Pancreas (tissue), 10 donors: ENCODE measurements around the gene KRAS. TPM values are rescaled to one million over a fixed set of nuclear protein-coding genes. Genes with fewer than 3 reads are reported as not detected.

ENCODE experiments used
- ATAC-seq, 4 donors: fragments of 200-7000 bp; cut with Tn5 transposase; one replicate each; pipeline versions ENCODE4 v1.8.0 to v1.9.1; 2020; ENCODE audit warnings: mild to moderate bottlenecking in 4 of 4, moderate library complexity in 4 of 4
- DNase-seq, 6 donors: peaks; one replicate each; pipeline ENCODE4 v3.0.0-alpha.2; 2020
- FAIRE-seq: peaks from 2 replicates; lab custom pipeline; 2012; peaks lifted over from hg19 to GRCh38; lab: Jason Lieb, UNC
- H3K27ac ChIP-seq, 4 donors: fragments of 200-600 bp; sonication (generic); 1 replicate in 3 of 4; 2 replicates in 1 of 4; pipeline versions ENCODE4 v1.5.0 to v1.8.0; 2020
- H3K27me3 ChIP-seq, 4 donors: fragments of 200-600 bp; one replicate each; pipeline ENCODE4 v1.8.0; 2021
- H3K36me3 ChIP-seq, 3 donors: fragments of 200-600 bp; sonication (generic) in 1 of 3; one replicate each; pipeline versions ENCODE4 v1.5.0 to v1.8.0; 2020 to 2021
- H3K4me1 ChIP-seq, 3 donors: fragments of 200-600 bp; one replicate each; pipeline ENCODE4 v1.8.0; 2021
- H3K4me3 ChIP-seq, 4 donors: fragments of 200-600 bp; sonication (generic) in 2 of 4; one replicate each; pipeline versions ENCODE4 v1.5.0 to v1.8.0; 2020 to 2021
- H3K9me3 ChIP-seq, 4 donors: fragments of 200-600 bp; one replicate each; pipeline ENCODE4 v1.8.0; 2021
- WGBS, 2 donors: extraction: QIAGEN DNeasy Blood & Tissue Kit; methylation state at CpG; one replicate each; pipeline ENCODE4 v1.1.7; 2013; 5-methylcytosine and 5-hydroxymethylcytosine counted together
- intact Hi-C, 3 donors: fragments of 100-400 bp; cut with DNase I; formaldehyde crosslinking; loops; one replicate each; pipeline versions ENCODE4 v1.11.1 to v1.14.2; 2022
- polyA plus RNA-seq, 2 donors: library from polyadenylated mRNA; stranded (reverse); fragments of 200-250 nt; gene quantifications; one replicate each; pipeline ENCODE4 v1.2.3, GENCODE V29; 2013
- total RNA-seq, 6 donors: library from RNA; stranded (reverse); fragmentation: NEBNext Ultra II Directional in 4 of 6; extraction: Animal tissue kit (Norgen Biotek cat#: 25700) in 4 of 6; gene quantifications; one replicate each; pipeline versions ENCODE4 v1.2.1 to v1.2.4, GENCODE V29; 2021 to 2023
- TF ChIP-seq, protein P1 (sequence below), 4 donors: fragments of 200-600 bp; sonication (generic) in 3 of 4; IDR thresholded peaks; one replicate each; pipeline versions ENCODE4 v1.5.0 to v1.8.0; 2021; ENCODE audit warnings: antibody characterized with exemption in 4 of 4
- donor health status: healthy with polysubstance abuse.
- donor health status: DM: no; HTN: no; CAD: no; lungs with moderate emphysema.
- donor health status: DM: no; HTN: no; CAD: no.
- donor health status: control.
- donor health status: control.
- donor health status: Bipolar disorder and iron deficiency.
- donor health status: DM: yes; HTN: yes; CAD: no.
- donor health status: DM: no; HTN: no; CAD: no.
- donor health status: DM: no; HTN: no; CAD: no.
- donor health status: DM: yes; HTN: yes; CAD: no.

Gene KRAS
- total and polyA plus RNA-seq, 8 donors: 3.1 to 17.6 (median 8.2) TPM

DNA sequence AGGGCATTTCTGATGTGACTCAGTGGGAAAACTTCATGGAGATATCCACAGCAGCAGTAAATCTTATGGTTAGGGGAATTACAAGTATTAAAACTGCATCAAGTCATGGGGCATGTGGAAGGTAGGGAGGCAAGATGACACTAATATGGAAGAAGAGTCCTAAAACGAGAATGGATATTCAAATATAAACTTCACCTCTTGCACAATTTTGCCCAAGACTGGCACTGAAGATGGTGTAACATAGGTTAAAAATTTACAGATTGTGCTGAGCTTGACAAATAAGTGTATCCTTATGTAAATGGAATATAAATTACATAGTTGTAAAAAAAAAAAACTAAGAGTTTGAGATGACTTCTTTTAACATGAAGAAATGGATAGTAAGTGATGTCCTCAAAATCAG is 42.9 kb downstream of the KRAS start:
- no peak for DNase-seq
- H3K27me3 ChIP-seq: no peaks in the 10 kb centered on the region
- H3K27ac ChIP-seq: no peak overlapping the region
- no peak for FAIRE-seq
- H3K4me3 ChIP-seq: no peak overlapping the region
- no peak for ATAC-seq
- H3K36me3 ChIP-seq: peaks cover 0 to 4% (median 0%) of the 10 kb centered on the region in 3 donors
- no peaks in the 10 kb centered on the region for H3K9me3 ChIP-seq
- no peaks in the 10 kb centered on the region for H3K4me1 ChIP-seq
- 54 to 69% methylated on average over 1 of the region's 1 CpG for WGBS, 2 donors
- intact Hi-C loops: no loop called here
- TF ChIP-seq, protein P1, sequence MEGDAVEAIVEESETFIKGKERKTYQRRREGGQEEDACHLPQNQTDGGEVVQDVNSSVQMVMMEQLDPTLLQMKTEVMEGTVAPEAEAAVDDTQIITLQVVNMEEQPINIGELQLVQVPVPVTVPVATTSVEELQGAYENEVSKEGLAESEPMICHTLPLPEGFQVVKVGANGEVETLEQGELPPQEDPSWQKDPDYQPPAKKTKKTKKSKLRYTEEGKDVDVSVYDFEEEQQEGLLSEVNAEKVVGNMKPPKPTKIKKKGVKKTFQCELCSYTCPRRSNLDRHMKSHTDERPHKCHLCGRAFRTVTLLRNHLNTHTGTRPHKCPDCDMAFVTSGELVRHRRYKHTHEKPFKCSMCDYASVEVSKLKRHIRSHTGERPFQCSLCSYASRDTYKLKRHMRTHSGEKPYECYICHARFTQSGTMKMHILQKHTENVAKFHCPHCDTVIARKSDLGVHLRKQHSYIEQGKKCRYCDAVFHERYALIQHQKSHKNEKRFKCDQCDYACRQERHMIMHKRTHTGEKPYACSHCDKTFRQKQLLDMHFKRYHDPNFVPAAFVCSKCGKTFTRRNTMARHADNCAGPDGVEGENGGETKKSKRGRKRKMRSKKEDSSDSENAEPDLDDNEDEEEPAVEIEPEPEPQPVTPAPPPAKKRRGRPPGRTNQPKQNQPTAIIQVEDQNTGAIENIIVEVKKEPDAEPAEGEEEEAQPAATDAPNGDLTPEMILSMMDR (IDR thresholded peaks at IDR 0.05): no peak

DNA sequence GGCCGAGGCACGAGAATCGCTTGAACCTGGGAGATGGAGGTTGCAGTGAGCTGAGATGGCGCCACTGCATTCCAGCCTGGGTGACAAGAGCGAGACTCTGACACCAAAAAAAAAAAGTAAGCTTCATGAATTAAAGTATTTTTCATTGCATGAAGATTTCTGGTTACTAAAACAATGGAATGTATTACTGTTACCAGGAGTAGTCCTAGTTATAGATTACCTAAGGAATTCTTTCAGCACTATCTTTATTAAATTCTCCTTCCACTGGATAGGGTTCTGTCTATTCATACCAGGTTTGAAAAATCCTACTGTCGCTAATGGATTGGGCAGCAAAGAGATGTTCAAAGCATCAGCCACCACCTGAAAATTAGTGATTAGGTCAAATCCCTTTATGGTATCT is 43.3 kb downstream of the KRAS start:
- H3K27me3 ChIP-seq: no peaks in the 10 kb centered on the region
- TF ChIP-seq, protein P1 (IDR thresholded peaks at IDR 0.05): no peak
- H3K36me3 ChIP-seq: peaks cover 0 to 4% (median 0%) of the 10 kb centered on the region in 3 donors
- DNase-seq: no peak
- H3K9me3 ChIP-seq: no peaks in the 10 kb centered on the region
- H3K4me1 ChIP-seq: no peaks in the 10 kb centered on the region
- no peak overlapping the region for H3K27ac ChIP-seq
- intact Hi-C loops: no loop called here
- no peak for ATAC-seq
- FAIRE-seq: no peak
- 97 to 99% methylated on average over 6 of the region's 6 CpGs for WGBS, 2 donors
- H3K4me3 ChIP-seq: no peak overlapping the region

DNA sequence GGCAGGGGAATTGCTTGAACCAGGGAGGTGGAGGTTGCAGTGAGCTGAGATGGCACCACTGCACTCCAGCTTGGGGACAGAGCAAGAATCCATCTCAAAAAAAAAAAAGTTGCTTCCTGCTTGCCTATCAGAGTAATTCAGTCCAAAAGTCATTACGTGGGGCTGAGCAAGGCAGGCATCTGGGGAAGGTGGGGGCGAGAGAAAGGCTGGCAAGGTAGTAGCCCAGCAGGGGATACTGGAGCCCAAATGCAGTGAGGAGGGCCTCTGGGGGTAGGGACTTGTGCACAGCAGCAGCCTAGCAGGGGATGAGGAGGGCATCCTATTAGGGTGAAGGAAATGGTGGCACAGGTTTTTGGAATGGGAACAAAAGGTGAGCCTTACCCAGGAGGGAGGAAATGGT is 48.6 kb downstream of the KRAS start:
- DNase-seq (no peak), ATAC-seq (no peak), FAIRE-seq (no peak)
- H3K27ac ChIP-seq: no peak overlapping the region
- TF ChIP-seq, protein P1 (IDR thresholded peaks at IDR 0.05): no peak
- H3K27me3 ChIP-seq: no peaks in the 10 kb centered on the region
- no peaks in the 10 kb centered on the region for H3K4me1 ChIP-seq
- intact Hi-C loops: no loop called here
- H3K36me3 ChIP-seq: peaks cover 0 to 4% (median 0%) of the 10 kb centered on the region in 3 donors
- 88 to 90% methylated on average over 2 of the region's 2 CpGs for WGBS, 2 donors
- no peak overlapping the region for H3K4me3 ChIP-seq
- no peaks in the 10 kb centered on the region for H3K9me3 ChIP-seq

DNA sequence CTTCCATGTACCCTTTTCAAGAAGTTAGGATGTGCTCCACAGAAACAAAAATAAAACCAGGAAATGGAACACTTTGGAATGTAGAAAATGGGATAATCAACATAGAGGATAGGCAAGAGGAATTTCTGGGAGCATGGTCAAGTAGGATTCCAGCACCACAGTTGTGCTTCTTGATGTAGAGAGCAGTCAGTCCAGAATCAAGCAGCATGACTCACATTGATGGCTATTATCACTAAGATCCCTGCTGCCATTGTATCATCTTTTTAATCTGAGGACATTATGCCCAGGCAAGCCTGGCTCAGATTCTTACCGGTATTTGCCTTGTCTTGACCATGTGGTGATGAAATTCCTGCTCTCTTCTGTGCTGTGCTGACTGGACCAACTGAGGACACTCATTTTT is 50.0 kb downstream of the KRAS start:
- Histone ChIP-seq H3K27ac (no peak overlapping the region), H3K4me1 (no peaks in the 10 kb centered on the region), H3K27me3 (no peaks in the 10 kb centered on the region), H3K9me3 (no peaks in the 10 kb centered on the region), H3K4me3 (no peak overlapping the region), H3K36me3 (peaks cover 0 to 4% (median 0%) of the 10 kb centered on the region in 3 donors)
- ATAC-seq (no peak), DNase-seq (no peak), FAIRE-seq (no peak)
- 90 to 100% methylated on average over 1 of the region's 1 CpG for WGBS, 2 donors
- TF ChIP-seq, protein P1 (IDR thresholded peaks at IDR 0.05): no peak
- intact Hi-C loops: no loop called here

DNA sequence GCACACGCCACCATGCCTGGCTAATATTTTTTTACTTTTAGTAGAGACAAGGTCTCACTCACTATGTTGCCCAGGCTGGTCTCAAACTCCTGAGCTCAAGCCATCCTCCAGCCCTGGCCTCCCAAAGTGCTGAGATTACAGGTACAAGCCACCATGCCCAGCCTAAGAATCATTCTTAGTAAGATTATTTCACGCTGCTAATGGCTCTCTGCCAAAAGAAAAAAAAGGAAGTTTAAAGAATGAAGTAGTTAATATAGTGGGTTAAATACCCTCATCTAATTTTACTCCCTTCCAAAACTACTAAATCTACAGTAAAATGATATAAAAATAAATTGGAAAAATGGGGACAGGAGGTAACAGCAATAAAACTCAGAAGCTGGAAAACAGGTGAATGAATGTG is 53.1 kb downstream of the KRAS start:
- Histone ChIP-seq H3K36me3 (no peaks in the 10 kb centered on the region), H3K4me3 (no peak overlapping the region), H3K4me1 (no peaks in the 10 kb centered on the region), H3K27me3 (no peaks in the 10 kb centered on the region), H3K27ac (no peak overlapping the region), H3K9me3 (no peaks in the 10 kb centered on the region)
- no peak for ATAC-seq
- TF ChIP-seq, protein P1 (IDR thresholded peaks at IDR 0.05): no peak
- DNase-seq: no peak
- FAIRE-seq: no peak
- intact Hi-C loops: no loop called here
- WGBS, 2 donors: 62 to 65% methylated on average over 2 of the region's 2 CpGs
